ENCODE data around the gene ALS2. TPM values are rescaled to one million over a fixed set of nuclear protein-coding genes. Genes with fewer than 3 reads are reported as not detected.

The ALS2 gene
- total RNA-seq, 1 donor = 6.2 TPM

GRCh38 chr2:201656102-201656501 is 124.6 kb downstream of the ALS2 start:
- Histone ChIP-seq H3K9me3 (ENCODE audit: low read depth, low read length) (no peaks in the 10 kb centered on the region), H3K4me1 (ENCODE audit: insufficient read depth, low read length) (peaks cover under 1% of the 10 kb centered on the region), H3K4me3 (ENCODE audit: low read length) (no peak overlapping the region), H3K27me3 (ENCODE audit: insufficient read depth, low read length) (peaks cover 2% of the 10 kb centered on the region)

DNA sequence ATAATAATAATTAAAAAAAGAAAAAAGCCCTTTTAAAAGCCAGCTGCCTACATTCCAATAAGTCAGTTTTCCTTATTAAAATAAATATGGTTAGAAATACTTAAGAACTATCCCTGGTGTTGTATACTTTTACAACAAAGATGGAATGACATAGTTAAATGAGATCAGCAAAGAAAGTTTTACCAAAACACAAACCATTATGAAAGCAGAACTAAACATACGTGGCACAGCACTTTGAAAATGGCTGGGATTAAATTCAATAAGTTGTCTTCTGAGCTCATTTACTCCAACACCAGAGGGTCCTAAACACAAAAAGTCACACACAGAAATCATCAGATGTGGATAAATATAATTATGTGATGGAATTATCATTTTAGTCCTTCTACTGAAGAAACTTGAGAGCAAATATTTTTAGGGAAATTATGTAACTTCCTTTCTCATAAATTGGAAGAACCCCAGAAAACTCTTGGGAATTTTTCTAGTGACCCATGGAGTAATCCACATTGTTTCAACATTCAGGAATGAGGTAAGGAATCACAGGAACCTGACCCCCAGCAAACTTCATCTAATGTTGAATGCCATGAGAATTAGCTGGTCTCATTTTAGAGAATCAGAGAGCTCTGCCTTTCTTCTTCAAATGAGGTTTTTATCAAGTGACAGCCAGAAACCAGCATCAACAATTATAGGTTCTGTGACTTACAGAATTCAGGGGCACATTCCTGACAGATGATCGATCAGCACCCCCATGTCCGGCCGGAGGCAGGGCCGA is 125.9 kb downstream of the ALS2 start:
- Histone ChIP-seq H3K4me3 (ENCODE audit: low read length) (no peak overlapping the region), H3K27me3 (ENCODE audit: insufficient read depth, low read length) (peaks cover 2% of the 10 kb centered on the region), H3K4me1 (ENCODE audit: insufficient read depth, low read length) (no peaks in the 10 kb centered on the region), H3K9me3 (ENCODE audit: low read depth, low read length) (no peaks in the 10 kb centered on the region)

- H3K4me3 ChIP-seq (ENCODE audit: low read length) = no peak overlapping the region
- H3K9me3 ChIP-seq (ENCODE audit: low read depth, low read length) = no peaks in the 10 kb centered on the region
- H3K27me3 ChIP-seq (ENCODE audit: insufficient read depth, low read length) = peaks cover 2% of the 10 kb centered on the region
- no peaks in the 10 kb centered on the region for H3K4me1 ChIP-seq (ENCODE audit: insufficient read depth, low read length)
Observed at GRCh38 chr2:201653221-201653620, 127.5 kb downstream of the ALS2 start.

Other genes starting within 250 kb of the ALS2 start
- gene TMEM237, start 137.4 kb downstream of the ALS2 start, total RNA-seq = 4.2 TPM
- gene MPP4, start 82.3 kb downstream of the ALS2 start, total RNA-seq = under 0.01 TPM
- gene CDK15, start 25.6 kb upstream of the ALS2 start, total RNA-seq = not detected